Measurements from ENCODE around the gene WWOX. TPM values are rescaled to one million over a fixed set of nuclear protein-coding genes. Genes with fewer than 3 reads are reported as not detected.

Gene WWOX
- total RNA-seq, 1 experiment from 2014 or later = 15.6 TPM

GRCh38 chr16:78689028-78689427 is 589.6 kb downstream of the WWOX start:
- Histone ChIP-seq H3K56ac (ENCODE audit: insufficient read length, low read depth, low read length) (no peak overlapping the region), H3K14ac (ENCODE audit: insufficient read depth, low read length) (no peak overlapping the region), H2BK5ac (ENCODE audit: insufficient read length, low read length) (no peak overlapping the region), H3K23ac (ENCODE audit: insufficient read length, low read depth, low read length) (no peak overlapping the region), H2AK5ac (ENCODE audit: insufficient read length, low read length) (no peak overlapping the region), H4K8ac (replicated peaks; ENCODE audit: insufficient read length, low read depth, low read length) (no peak overlapping the region), H3T11ph (ENCODE audit: low read length) (no peak overlapping the region), H4K5ac (ENCODE audit: insufficient read length, low read depth, low read length) (no peak overlapping the region), H2BK15ac (ENCODE audit: low read depth, low read length) (no peak overlapping the region), H2AFZ (ENCODE audit: low read length) (no peak overlapping the region), H2BK12ac (ENCODE audit: insufficient read length, low read depth, low read length) (no peak overlapping the region), H2BK120ac (ENCODE audit: low read depth, low read length, poor library complexity, severe bottlenecking) (no peak overlapping the region), H3K27ac (ENCODE audit: insufficient read length, low read depth, low read length) (no peak overlapping the region), H3K79me1 (ENCODE audit: insufficient read depth, low read depth, low read length, poor library complexity, severe bottlenecking) (no peaks in the 10 kb centered on the region), H2BK20ac (ENCODE audit: low read depth, low read length, poor library complexity, severe bottlenecking) (no peak overlapping the region), H4K91ac (ENCODE audit: insufficient read length, low read depth, low read length) (no peak overlapping the region), H3K4me2 (ENCODE audit: insufficient read depth, insufficient read length, low read length) (no peak overlapping the region), H3K27me3 (ENCODE audit: insufficient read depth, low read length) (no peaks in the 10 kb centered on the region), H3K4ac (ENCODE audit: low read depth, low read length) (no peak overlapping the region), H3K4me1 (ENCODE audit: insufficient read depth, low read length) (no peaks in the 10 kb centered on the region), H4K20me1 (ENCODE audit: control insufficient read depth, insufficient read depth, insufficient read length) (no peaks in the 10 kb centered on the region), H3K9ac (ENCODE audit: extremely low read depth, insufficient read length, low read length) (no peak overlapping the region), H3K9me3 (ENCODE audit: control insufficient read depth, low read depth, low read length) (no peaks in the 10 kb centered on the region), H3K79me2 (ENCODE audit: insufficient read depth, low read length) (no peaks in the 10 kb centered on the region), H3K18ac (ENCODE audit: insufficient read length, low read depth, low read length) (no peak overlapping the region), H3K23me2 (ENCODE audit: insufficient read length, low read depth, low read length, poor library complexity, severe bottlenecking) (no peaks in the 10 kb centered on the region)
- no peaks in the 10 kb centered on the region; the same call in 1 of the 2 replicates for H3K27me3 Mint-ChIP-seq (ENCODE audit: low read depth)
- H3K4me3 Mint-ChIP-seq = no peak overlapping the region
- no CpG with 5 or more reads among the region's 2 CpGs for WGBS (ENCODE audit: extremely low coverage, insufficient read length, low lambda C conversion rate)
- peaks cover 0 to 2% (median 0%) of the 10 kb centered on the region in 3 experiments; a peak in 1 of 7 replicates for H3K36me3 Mint-ChIP-seq (ENCODE audit: insufficient read depth in 1 of 3, low read depth in 3 of 3)
- no peaks in the 10 kb centered on the region for H3K9me3 Mint-ChIP-seq
- H3K27ac Mint-ChIP-seq = no peak overlapping the region; a peak in 1 of 7 replicates
- DNase-seq = no peak
- no peaks in the 10 kb centered on the region for H3K4me1 Mint-ChIP-seq
- no peak for TF ChIP-seq CTCF (conservative IDR thresholded peaks at IDR 0.05)
